ENCODE data around the gene RPTOR. TPM values are rescaled to one million over a fixed set of nuclear protein-coding genes. Genes with fewer than 3 reads are reported as not detected.

Gene RPTOR
- polyA plus RNA-seq, 1 donor from 2014 or later: 8.0 TPM

DNA sequence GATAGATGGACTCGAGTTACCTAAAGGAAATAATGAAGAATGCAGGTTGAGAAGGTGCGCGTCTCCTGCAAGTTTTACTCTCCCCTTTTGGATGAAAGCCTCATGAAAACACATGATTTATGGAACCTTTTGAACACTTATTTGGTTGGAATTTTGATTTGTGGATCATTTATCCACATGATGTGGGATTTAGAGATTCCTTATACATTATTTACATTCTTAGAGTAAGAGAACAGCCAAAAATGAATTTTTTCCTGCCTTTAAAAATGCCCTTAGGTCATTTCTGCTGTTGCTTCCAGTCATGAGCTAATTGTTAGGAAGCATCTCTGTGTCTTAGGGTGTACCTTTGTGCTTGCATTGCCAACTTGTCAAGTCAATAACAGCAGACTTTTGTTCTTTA is 99.9 kb downstream of the RPTOR start:
- no peak overlapping the region for H3K27ac ChIP-seq (ENCODE audit: low read length)
- no peaks in the 10 kb centered on the region for H3K9me2 ChIP-seq (ENCODE audit: insufficient read depth, low read length)
- TF ChIP-seq EZH2 (IDR thresholded peaks at IDR 0.05; ENCODE audit: borderline replicate concordance, insufficient read depth, low read length, poor library complexity, severe bottlenecking) (no peak), TAF1 (IDR thresholded peaks at IDR 0.05; ENCODE audit: low read depth) (no peak), SMC3 (conservative IDR thresholded peaks at IDR 0.05; ENCODE audit: poor library complexity) (no peak), RAD21 (conservative IDR thresholded peaks at IDR 0.05) (no peak), MXI1 (conservative IDR thresholded peaks at IDR 0.05; ENCODE audit: poor library complexity, severe bottlenecking) (no peak), EP300 (conservative IDR thresholded peaks at IDR 0.05; ENCODE audit: poor library complexity, severe bottlenecking) (no peak), POLR2AphosphoS5 (IDR thresholded peaks at IDR 0.05) (no peak)
- TF ChIP-seq, protein P1, sequence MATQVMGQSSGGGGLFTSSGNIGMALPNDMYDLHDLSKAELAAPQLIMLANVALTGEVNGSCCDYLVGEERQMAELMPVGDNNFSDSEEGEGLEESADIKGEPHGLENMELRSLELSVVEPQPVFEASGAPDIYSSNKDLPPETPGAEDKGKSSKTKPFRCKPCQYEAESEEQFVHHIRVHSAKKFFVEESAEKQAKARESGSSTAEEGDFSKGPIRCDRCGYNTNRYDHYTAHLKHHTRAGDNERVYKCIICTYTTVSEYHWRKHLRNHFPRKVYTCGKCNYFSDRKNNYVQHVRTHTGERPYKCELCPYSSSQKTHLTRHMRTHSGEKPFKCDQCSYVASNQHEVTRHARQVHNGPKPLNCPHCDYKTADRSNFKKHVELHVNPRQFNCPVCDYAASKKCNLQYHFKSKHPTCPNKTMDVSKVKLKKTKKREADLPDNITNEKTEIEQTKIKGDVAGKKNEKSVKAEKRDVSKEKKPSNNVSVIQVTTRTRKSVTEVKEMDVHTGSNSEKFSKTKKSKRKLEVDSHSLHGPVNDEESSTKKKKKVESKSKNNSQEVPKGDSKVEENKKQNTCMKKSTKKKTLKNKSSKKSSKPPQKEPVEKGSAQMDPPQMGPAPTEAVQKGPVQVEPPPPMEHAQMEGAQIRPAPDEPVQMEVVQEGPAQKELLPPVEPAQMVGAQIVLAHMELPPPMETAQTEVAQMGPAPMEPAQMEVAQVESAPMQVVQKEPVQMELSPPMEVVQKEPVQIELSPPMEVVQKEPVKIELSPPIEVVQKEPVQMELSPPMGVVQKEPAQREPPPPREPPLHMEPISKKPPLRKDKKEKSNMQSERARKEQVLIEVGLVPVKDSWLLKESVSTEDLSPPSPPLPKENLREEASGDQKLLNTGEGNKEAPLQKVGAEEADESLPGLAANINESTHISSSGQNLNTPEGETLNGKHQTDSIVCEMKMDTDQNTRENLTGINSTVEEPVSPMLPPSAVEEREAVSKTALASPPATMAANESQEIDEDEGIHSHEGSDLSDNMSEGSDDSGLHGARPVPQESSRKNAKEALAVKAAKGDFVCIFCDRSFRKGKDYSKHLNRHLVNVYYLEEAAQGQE (IDR thresholded peaks at IDR 0.05; ENCODE audit: borderline replicate concordance): no peak
- TF ChIP-seq, protein P2, sequence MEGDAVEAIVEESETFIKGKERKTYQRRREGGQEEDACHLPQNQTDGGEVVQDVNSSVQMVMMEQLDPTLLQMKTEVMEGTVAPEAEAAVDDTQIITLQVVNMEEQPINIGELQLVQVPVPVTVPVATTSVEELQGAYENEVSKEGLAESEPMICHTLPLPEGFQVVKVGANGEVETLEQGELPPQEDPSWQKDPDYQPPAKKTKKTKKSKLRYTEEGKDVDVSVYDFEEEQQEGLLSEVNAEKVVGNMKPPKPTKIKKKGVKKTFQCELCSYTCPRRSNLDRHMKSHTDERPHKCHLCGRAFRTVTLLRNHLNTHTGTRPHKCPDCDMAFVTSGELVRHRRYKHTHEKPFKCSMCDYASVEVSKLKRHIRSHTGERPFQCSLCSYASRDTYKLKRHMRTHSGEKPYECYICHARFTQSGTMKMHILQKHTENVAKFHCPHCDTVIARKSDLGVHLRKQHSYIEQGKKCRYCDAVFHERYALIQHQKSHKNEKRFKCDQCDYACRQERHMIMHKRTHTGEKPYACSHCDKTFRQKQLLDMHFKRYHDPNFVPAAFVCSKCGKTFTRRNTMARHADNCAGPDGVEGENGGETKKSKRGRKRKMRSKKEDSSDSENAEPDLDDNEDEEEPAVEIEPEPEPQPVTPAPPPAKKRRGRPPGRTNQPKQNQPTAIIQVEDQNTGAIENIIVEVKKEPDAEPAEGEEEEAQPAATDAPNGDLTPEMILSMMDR (IDR thresholded peaks at IDR 0.05; ENCODE audit: poor library complexity, severe bottlenecking): no peak
- no peaks in the 10 kb centered on the region for H4K20me1 ChIP-seq (ENCODE audit: insufficient read depth)
- H3F3A ChIP-seq (ENCODE audit: insufficient read depth, low read length, poor library complexity, severe bottlenecking): no peaks in the 10 kb centered on the region
- H2AFZ ChIP-seq (ENCODE audit: low read depth, low read length): no peak overlapping the region
- H3K27me3 ChIP-seq (ENCODE audit: insufficient read depth, low read depth, low read length): no peaks in the 10 kb centered on the region
- H3K79me2 ChIP-seq (replicated peaks; ENCODE audit: insufficient read depth, low read length): no peaks in the 10 kb centered on the region
- no peak overlapping the region for H3K4me3 ChIP-seq (ENCODE audit: low read length)
- H3K4me2 ChIP-seq (ENCODE audit: low read length): no peak overlapping the region
- H3K9ac ChIP-seq (ENCODE audit: low read length): no peak overlapping the region
- H3K9me3 ChIP-seq (ENCODE audit: low read length): no peaks in the 10 kb centered on the region
- no peaks in the 10 kb centered on the region for H3K36me3 ChIP-seq (ENCODE audit: insufficient read depth, low read length)

DNA sequence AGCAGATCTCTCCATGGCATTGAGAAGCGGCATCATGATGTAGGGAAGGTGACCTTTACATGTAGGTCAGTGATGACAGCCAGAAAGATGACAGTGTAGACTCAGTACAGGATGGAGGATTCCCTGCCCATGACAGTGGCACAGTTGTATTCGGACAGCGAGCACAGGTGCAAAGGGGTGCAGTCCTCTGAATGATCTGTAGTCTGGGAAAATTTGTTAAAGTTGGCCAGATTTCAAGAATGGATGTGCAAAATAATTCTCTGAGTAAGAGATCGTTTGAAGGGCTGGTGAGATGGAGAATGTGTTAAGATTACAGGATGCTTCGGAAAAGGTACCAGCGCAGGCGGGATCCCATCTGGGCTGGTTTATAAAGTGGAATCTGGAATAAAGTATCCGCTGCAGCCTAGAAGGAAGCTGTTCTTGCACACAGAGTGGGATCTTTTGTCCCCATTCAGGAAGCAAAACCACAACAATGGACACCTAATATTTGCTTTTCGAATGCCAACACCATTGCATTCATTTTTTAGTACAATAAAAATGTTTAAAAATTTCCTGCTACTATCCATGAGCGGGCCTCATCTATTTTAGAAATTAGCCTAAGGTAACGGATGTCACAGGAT is 101.2 kb downstream of the RPTOR start:
- Histone ChIP-seq H2AFZ (ENCODE audit: low read depth, low read length) (no peak overlapping the region), H3F3A (ENCODE audit: insufficient read depth, low read length, poor library complexity, severe bottlenecking) (no peaks in the 10 kb centered on the region), H3K9ac (ENCODE audit: low read length) (no peak overlapping the region), H3K36me3 (ENCODE audit: insufficient read depth, low read length) (no peaks in the 10 kb centered on the region), H3K79me2 (replicated peaks; ENCODE audit: insufficient read depth, low read length) (no peaks in the 10 kb centered on the region), H3K9me3 (ENCODE audit: low read length) (no peaks in the 10 kb centered on the region), H4K20me1 (ENCODE audit: insufficient read depth) (no peaks in the 10 kb centered on the region), H3K4me3 (ENCODE audit: low read length) (no peak overlapping the region), H3K4me2 (ENCODE audit: low read length) (no peak overlapping the region), H3K9me2 (ENCODE audit: insufficient read depth, low read length) (no peaks in the 10 kb centered on the region), H3K27me3 (ENCODE audit: insufficient read depth, low read depth, low read length) (no peaks in the 10 kb centered on the region), H3K27ac (ENCODE audit: low read length) (no peak overlapping the region)
- no peak for TF ChIP-seq SMC3 (conservative IDR thresholded peaks at IDR 0.05; ENCODE audit: poor library complexity)
- TF ChIP-seq, protein P1 (IDR thresholded peaks at IDR 0.05; ENCODE audit: borderline replicate concordance): no peak
- no peak for TF ChIP-seq POLR2AphosphoS5 (IDR thresholded peaks at IDR 0.05)
- no peak for TF ChIP-seq TAF1 (IDR thresholded peaks at IDR 0.05; ENCODE audit: low read depth)
- TF ChIP-seq EZH2 (IDR thresholded peaks at IDR 0.05; ENCODE audit: borderline replicate concordance, insufficient read depth, low read length, poor library complexity, severe bottlenecking): no peak
- no peak for TF ChIP-seq RAD21 (conservative IDR thresholded peaks at IDR 0.05)
- TF ChIP-seq, protein P2 (IDR thresholded peaks at IDR 0.05; ENCODE audit: poor library complexity, severe bottlenecking): no peak
- no peak for TF ChIP-seq EP300 (conservative IDR thresholded peaks at IDR 0.05; ENCODE audit: poor library complexity, severe bottlenecking)
